HL-60/S4 (cell line): ENCODE measurements around the gene CCBE1.

ENCODE experiments used
- in situ Hi-C: fragments of 300-500 bp; cut with MboI; formaldehyde crosslinking; loops from 2 replicates; pipeline ENCODE4 v1.14.3; 2022; ENCODE audit warnings: low sequenced_read_pairs

The CCBE1 gene

DNA sequence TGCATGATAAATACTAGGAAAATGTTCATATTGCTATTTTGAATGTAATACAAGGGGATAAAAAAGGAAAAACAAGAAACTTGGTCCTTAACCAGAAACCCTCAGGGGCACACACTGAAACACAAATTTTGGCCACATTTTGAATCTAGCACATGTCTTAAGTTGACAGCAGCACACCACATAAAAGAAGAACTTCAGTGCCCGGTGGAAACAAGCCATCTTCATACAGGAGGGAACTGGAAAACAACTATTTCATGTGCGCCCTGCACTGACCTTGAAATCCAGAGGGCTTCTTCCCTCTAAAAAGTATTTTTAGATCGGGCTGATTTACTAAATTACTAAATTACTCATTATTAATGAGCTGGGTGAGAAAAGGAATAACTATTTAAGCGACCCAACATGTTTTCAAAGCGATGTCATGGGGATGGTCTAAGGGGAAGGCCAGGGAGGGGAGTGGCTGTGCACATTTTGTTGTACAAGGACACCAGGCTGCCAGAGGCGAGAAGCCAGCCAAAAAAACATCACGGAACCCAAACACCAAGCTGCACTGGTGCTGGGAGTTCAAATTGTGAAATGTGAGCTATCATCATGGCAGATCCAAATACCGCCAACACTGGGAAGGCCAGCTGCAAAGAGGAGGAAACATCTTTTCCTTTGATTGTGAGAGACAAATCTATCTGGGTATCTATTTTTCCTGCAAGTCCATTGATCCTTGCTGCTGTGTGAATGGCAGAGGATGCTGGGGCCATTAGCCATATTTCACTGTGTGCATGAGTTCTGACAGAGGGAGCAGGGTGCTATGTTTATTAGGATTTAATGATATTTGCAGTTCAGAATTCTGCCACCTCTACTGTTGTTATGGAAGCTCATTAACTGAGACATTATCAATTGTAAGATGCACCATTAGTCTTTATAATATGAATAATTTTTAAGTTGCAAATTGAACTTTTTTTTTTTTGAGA lies 187.5 kb downstream of the CCBE1 start:
- in situ Hi-C loops, result no loop called here

DNA sequence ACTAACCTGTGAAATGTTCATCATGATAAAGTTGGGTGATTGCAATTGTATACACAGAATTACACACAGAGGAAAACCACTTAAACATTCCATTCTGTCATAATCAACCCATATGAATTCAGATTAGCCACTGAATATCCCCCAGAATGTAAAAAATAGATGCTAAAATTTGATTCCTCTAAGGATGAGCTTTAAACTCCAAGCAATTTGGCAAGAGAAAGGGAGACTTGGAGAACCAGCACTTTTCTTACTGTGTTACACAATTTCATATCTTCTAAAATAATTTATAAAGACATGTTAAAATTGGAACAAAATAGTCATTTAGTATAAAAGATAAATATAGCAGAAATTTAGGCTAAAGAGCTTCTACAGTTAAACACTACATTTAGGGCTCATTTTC lies 191.9 kb downstream of the CCBE1 start:
- in situ Hi-C loops, result no loop called here

DNA sequence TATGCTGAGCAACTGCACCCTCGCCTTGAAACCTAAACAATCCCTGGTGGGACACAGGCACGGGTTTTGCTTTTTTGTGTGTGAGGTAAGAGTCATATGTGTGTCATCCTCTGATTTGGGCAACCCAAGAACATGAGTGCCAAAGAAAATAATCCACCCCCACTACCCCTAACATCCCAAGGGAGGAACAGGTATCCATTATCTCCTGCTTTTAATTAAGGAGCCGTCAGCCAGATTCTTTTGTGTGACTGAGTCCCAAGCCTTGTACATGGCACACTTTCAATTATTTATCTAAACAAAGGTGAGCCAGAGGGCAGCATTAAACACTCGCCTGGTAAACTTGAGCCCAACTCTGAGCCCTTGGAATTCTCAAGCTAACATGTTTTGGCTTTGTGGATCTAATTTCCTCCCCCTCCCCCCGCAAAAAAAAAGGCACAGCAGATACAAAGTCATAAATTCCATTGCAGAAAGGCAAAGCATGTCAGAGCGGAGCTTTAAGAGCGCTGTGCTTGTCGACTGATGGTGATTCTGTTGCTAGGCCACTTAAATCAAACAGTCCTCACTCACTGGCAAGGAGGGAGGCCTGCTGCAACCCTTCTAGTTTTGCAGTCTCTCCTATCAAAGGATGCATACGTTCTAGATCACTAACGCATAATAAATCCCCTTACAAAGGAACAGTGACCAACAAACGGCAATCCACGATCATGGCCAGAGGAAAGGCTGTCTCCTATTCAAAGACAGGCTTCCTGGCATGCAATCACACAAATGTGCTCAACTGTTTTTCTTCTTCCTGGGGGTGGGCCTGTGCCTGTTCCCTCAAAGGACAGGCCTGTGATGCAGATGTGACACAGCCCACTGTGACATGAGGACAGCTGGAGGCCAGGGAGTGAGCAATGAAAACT lies 194.7 kb downstream of the CCBE1 start:
- in situ Hi-C loops, result no loop called here

DNA sequence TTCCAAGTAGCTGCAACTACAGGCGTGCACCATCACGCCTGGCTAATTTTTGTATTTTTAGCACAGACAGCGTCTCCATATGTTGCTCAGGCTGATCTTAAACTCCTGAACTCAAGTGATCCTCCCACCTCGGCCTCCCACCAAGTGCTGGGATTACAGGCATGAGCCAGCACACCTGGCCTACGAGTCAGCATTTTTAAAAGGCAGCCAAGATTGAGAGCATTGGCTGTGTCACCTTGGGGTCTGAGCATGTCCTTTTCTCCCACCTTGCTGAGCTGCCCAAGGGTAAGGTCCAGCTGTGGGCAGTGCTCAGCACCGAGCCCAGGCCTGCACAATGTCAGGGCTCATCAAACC lies 195.3 kb downstream of the CCBE1 start:
- in situ Hi-C loops, result no loop called here

DNA sequence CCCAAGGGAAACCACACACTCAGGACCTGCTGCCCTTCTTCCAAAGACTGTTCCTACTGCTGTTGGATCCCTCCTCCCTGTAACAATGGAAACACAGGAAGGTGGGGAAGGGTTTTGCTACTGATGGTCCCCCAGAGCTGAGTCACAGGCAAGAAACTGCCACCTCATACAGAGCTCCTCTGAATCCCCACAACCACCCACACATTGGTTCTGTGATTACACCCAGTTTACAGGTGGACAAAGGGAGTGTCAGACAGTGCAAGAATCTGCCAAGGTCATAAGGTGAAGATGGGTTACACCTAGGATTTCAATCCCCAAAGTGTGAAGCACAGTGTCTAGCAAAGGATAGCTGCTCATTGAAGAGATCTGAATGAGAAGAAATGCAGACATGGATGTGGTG lies 196.5 kb downstream of the CCBE1 start:
- in situ Hi-C loops, result no loop called here

DNA sequence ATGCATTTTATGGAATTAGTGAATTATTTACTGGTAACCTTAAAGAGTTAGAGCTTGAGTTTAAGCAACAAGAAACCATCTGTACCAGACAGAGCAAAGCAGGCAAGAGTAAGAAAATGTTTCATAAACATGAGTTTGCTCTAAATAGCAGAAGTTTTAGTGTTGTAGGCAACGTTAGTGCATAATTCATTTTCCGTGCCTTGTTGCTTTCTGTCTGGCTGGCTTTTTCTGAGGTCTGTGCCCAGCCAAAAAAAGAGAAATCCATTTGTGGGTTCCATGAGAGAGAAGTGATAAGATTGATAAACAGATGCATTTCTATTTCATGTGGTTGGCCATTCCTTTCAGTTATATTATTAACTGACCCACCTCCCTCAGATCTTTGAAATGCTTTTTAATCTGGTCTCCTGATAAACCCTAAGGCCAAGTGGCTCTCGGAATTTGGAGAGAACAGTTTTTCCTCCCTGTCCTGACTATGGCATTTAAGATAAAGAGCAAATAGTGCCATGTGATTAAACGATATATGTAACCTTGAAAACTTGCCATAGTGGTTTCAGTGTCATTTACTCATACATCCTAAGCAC lies 198.6 kb downstream of the CCBE1 start:
- in situ Hi-C loops, result no loop called here

DNA sequence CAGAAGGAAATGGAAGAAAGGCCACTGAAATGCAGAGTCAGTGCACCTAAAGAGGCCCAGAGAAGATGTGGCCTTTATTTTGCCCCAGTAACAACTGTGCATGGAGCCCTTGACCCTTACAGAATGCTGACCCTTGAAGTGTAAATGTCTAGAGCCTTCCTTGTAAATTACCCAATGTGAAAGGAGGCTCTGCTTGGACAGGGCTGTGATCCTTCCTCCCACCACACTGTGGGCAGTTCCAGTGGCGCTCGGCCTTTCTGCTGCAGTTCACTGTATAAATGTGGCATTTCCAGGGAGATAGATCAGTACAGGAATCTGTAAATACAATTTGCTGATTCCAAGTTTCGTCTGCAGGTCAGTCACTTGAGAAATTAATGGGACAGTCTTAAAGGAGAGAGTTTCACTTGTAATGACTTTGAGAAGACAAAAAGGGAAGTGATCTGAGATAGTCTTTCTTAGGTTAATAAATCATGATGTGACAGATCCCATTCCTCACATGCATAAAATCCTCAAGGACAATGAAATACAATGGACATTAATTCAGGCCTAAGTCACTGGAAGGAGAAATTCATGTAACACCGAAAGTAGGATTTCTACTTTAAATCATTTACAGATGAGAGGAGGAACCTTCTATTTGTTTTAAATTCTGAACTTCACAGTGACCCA lies 204.3 kb downstream of the CCBE1 start:
- in situ Hi-C loops, result no loop called here

DNA sequence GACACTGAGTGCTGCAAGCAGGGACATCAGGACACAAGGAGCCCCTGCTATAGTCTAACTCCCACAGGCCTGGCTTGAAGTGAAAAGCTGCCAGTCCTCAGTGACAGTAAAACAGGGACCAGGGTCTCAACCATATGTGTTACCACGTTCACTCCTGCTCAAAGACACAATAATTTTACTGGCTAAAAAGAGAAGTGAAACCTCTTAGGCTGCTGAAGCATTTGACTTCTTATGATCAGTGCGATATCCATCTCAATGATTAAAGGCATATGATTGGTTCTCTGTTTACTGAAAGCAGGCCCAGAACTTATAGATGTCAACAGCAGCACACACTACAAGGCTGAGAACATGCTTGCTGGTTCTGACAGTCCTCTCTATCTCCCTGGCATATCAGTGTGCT lies 208.3 kb downstream of the CCBE1 start:
- in situ Hi-C loops, result no loop called here

DNA sequence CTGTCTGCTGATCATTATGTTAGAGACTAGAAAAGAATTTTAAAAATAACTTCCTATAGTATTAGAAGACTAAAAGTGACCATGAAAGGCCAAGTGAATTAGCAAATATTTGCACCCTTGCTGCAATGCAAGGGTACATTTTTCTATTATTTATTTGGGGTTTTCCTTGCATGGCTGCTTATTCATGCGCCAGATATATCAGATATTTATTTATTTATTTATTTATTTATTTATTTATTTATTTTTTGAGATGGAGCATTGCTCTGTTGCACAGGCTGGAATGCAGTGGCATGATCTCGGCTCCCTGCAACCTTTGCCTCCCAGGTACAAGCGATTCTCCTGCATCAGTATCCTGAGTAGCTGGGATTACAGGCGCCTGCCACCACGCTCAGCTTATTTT lies 211.8 kb downstream of the CCBE1 start:
- in situ Hi-C loops, result no loop called here

DNA sequence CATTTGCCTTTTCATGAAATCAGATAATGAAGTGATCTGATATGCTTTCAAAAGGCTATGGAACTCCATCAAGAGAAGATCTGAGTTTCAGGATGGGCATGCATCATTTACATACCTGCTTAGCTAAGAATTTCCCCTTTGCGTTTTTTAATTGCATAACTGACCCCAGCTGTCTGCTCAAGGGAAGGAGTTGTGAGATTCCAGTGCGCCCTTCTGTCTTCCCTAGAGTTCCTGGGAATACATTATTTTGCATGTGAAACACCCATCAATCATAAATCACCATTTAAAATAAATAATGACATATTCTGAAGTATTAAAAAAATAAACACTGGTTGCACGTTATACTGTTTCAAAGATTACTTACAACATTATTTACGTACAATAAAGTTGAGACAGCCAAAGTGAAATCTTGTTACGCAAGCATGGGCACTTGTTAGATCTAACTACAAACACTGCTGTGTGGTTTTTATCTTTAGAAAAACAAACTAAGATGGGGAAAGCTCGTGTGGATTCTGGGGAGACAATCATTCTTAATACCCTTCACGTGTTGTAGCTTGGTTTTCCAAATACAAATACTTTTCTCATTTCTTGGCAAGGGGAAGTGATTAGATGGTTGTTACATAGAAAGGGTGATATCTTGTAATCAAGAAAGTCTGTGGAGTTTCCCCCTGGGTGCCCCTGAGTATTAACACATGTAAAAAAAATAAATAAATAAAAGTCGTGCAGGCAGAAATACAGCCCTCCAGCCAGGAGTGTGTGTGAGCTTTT lies 212.5 kb downstream of the CCBE1 start:
- in situ Hi-C loops, result no loop called here

DNA sequence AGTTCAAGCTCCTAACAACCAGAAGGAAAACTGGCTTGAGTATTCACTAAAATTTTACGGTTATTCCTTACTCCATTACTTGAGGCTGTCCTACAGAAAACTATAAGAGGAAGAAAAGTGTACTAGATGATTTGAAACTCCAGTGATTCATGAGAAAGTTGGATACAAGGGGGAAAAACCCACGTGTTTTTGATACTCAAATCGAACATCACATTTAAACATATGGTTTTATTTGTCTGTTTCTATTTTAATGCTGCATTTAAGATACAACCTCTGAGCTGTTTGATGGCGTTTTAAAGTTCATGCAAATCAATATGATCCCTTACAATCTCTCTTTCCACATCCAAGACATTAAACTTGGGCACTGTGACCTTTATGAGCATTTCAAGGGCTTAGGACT lies 213.1 kb downstream of the CCBE1 start:
- in situ Hi-C loops, result no loop called here

DNA sequence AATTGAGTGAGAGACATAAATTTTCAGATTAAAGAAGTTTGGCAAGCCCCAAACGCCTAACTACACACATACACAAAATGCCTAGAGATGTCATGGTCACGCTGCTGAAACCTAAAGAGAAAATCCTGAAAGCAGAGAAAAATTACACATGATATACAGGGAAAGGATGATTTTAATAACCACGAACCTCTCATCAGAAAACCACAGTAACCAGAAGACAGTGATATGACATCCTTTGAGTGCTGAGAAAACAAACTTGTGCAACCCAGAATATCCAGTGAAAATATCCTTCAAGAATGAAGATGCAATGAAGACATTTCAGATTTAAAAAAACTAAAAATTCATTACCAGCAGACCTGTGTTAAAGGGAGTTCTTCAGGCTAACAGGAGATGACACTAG lies 215.8 kb downstream of the CCBE1 start:
- in situ Hi-C loops, result no loop called here

DNA sequence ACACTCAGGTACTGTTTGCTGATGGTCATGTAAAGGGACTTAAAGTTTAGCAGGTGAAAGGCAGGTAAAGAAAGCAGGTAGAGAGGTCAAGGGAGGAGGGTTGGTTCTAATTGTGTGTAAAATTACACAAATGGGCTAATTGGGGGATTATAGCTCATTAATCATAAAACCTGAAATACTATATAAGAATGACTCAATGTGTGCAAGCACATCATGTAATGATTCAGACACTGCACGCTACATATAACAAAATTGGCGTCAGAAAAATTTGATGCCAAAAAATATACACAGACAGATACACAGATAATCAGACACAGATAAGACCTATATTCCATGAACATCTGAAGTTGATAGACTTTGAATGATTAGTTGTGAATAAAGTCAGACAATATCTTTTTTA lies 217.4 kb downstream of the CCBE1 start:
- in situ Hi-C loops, result no loop called here

DNA sequence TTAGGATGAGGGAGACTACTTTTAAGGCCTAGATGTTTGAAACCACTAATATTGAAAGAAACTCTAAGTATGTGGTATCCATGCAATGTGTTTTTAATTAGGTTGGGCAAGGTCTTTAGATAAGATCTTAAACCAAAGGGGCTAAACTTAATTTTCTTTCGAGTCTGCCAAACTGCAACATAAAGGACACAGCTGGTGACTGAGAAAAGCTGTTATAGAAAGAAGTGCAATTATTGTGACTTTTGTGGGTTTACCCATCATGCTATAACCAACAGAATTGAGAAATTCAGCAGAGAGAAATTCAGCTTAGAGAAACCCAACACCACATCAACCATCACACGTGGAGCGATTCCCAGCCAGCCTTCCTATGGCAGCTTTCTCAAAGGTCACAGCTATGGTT lies 218.6 kb downstream of the CCBE1 start:
- in situ Hi-C loops, result no loop called here

DNA sequence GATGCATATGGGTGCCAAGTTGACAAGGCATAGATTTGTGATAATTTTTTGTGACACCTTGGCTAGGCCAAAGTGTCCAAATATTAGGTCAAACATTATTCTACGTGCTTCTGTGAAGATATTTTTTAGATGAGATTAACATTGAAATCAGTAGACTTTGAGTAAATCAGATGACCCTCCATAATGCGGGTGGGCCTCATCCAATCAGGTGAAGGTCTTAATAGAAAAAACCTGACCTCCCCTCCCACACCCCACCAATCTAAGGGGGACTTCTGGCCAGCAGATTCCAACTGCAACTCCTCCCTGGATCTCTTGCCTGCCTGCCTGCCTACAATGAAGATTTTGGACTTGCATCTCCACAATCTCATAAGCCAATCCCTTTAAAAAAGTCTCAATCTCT lies 219.4 kb downstream of the CCBE1 start:
- in situ Hi-C loops, result no loop called here

DNA sequence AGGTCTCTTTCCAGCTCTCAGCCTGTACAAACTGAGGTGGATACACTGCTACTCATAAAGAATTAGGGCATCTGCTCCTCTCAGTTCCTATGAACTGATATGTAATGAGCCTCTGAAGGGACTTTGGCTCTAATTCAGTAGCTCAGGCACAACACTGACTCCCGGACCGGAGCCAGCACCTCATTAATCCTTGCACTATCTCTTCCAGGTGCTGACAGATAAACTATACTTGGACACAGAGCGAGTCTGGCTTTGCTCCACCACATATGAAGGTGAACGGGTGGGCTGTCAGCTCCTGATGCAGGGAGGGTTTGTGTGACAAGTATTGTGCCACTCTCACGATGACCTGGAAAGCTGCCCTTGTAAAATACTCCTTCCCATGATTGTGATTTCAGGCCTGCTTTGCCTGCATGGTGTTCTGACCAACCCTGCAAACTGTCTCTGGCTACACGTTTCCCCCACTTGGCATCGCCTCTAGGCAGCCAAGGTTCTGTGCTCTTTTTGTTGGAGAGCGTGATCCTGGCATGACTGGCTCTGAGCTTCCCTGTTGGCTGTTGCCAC lies 226.6 kb downstream of the CCBE1 start:
- in situ Hi-C loops, result loop anchor here (25.0 kb wide), 1 partner anchor 342 kb away; no protein-coding TSS in a partner anchor

DNA sequence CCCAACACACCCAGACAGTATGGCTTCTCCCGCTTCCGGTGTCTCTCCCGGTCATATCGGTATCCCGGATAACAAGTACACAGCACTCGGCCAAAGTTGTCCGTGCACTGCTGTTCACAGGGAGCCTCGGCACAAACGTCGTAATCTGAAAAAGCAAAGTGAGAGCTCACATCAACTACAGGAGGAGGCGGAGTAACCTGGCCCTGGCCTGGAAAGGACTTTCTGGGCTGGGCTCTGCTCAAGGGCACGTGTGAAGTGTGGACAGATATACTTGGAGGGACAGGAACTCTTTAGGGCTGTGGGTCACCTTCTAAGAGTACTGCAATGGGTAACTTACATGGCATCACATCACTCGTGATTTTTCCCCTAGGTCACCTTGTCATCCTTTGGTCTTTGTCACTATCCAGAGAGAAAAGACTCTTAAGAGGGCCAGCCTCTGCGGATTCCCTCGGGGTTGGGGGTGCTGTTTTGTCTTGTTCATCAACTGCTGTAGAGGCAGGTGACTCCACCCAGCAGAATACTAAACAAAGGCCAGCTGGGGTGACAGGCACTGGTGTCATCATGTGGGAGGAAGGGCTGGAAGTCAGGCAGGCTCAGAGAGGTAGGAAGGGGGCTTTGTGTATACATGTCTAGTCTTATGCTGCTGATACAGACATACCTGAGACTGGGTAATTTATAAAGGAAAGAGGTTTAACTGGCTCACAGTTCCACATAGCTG lies 227.6 kb downstream of the CCBE1 start:
- in situ Hi-C loops, result loop anchor here (25.0 kb wide), 1 partner anchor 343 kb away; no protein-coding TSS in a partner anchor

DNA sequence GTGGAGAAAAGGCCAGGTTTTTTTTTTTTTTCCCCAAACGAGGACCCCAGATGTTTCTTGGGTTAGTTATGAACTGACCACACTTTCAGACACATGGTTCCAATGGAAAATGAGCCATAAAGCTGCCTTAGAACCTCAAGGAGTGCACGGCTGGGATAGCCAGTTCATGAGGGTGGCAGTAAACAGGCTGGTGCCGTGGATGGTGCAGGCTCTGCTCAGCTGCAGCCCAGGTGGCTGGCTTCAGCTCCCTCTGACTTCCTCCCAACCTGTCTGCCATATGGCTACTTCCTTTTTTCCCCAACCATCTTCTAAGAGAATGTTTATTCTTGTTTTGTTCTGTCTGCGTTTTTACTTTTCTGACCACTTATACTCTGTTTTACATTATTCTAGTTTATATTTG lies 228.4 kb downstream of the CCBE1 start:
- in situ Hi-C loops, result loop anchor here (25.0 kb wide), 1 partner anchor 343 kb away; no protein-coding TSS in a partner anchor

DNA sequence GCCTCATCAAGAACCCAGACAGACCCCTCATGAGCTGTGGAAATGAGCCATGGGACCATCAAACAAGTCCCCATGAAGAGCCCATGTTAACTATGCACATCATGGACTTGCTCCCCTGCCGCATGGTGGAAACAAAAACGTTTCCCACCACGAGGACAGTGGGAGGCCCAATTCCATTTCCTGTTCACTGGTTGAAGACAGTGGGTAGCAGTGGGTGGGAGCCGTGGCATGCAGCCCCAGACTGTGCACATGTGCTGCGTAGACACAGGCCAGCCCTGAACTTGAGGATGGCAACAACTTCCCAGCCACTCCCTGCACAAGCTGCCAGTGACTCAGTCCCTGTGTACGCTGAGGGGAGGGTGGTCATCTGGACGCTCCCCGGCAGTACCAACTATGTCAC lies 229.7 kb downstream of the CCBE1 start:
- in situ Hi-C loops, result loop anchor here (25.0 kb wide), 1 partner anchor 345 kb away; no protein-coding TSS in a partner anchor
